Skeletal muscle satellite cell (primary cell): ENCODE data around the gene FTO.

ENCODE experiments used
- H3K27me3 ChIP-seq: 2 replicates; pipeline ENCODE4 v1.7.0; 2013; ENCODE audit warnings: low read length; ENCODE audit not compliant: control insufficient read depth, insufficient read depth
- H3K36me3 ChIP-seq: 2 replicates; pipeline ENCODE4 v1.7.0; 2013; ENCODE audit warnings: mild to moderate bottlenecking, control low read depth, low read length; ENCODE audit not compliant: insufficient read depth
- H3K4me1 ChIP-seq: 2 replicates; pipeline ENCODE4 v1.7.0; 2013; ENCODE audit warnings: low read length; ENCODE audit not compliant: control insufficient read depth, insufficient read depth
- H3K4me2 ChIP-seq: 2 replicates; pipeline ENCODE4 v1.7.0; 2013; ENCODE audit warnings: mild to moderate bottlenecking, low read length
- H3K4me3 ChIP-seq: 2 replicates; pipeline ENCODE4 v1.7.0; 2013; ENCODE audit warnings: low read length
- H3K9ac ChIP-seq: 2 replicates; pipeline ENCODE4 v1.7.0; 2013; ENCODE audit warnings: mild to moderate bottlenecking, low read depth, low read length, moderate library complexity
- H3K9me3 ChIP-seq: replicated peaks from 2 replicates; pipeline ENCODE4 v1.7.0; 2013; ENCODE audit warnings: mild to moderate bottlenecking, control low read depth, low read length

The FTO gene

DNA sequence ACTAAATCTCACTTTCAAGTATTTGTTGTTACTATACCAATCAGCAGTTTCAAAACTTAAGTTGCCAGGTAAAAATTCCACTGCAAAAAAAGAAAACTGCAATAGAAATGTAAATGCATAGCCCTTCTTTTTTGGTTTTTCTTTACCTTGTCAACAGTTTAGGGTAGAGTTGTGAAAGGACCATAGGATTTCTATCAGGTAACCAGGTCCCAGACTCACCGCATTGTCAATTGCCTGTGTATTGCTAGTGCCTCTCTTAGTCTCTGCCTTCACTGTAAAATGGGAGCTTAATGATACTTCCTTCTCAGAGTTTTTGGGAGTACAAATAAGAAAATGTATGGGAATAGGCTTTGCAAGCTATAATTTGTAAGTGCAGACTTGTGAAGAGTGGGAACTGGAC, 145.0 kb downstream of the FTO start:
- Histone ChIP-seq H3K27me3 (no peaks in the 10 kb centered on the region), H3K9me3 (no peaks in the 10 kb centered on the region), H3K4me2 (no peak overlapping the region), H3K9ac (no peak overlapping the region), H3K36me3 (no peaks in the 10 kb centered on the region), H3K4me3 (no peak overlapping the region), H3K4me1 (no peaks in the 10 kb centered on the region)

DNA sequence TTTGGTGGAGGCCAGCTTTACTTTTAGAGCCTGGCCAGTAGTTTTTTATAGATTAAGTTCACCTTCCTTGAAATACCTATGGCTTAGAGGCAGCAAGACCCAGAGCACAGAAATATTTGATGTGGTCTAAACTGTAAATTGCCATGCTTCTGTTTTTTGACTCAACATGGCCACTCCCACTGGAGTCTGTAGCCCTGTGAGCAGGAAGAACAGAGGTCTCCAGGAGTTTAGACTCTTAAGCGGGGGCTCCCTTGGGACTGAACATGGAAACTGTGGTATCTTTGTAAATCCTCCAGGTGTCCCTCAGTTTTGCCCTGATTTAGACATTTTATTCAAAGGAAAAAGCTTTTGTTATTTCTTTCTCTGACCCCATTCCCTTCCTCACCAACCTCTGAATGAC, 145.6 kb downstream of the FTO start:
- Histone ChIP-seq H3K36me3 (no peaks in the 10 kb centered on the region), H3K4me2 (no peak overlapping the region), H3K9ac (no peak overlapping the region), H3K4me1 (no peaks in the 10 kb centered on the region), H3K4me3 (no peak overlapping the region), H3K27me3 (no peaks in the 10 kb centered on the region), H3K9me3 (no peaks in the 10 kb centered on the region)

DNA sequence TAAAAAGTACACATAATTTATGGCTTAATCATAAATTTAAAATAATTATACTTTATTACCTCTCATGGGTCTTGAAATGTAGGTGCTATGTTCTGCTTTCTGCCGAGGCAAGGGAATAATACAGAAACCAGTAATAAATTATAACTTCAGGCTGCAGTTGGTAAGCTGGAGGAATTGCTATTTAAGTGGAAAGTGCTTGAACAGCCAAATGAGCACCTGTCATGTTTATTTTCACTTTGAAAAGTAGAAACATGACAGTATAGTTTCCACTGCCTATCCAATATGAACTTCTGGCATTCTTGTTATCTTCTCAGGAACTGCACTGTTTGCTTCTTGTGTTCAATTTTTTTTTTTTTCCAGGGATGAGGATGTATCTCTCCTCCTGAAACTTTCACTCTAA, 146.0 kb downstream of the FTO start:
- Histone ChIP-seq H3K9ac (no peak overlapping the region), H3K4me3 (no peak overlapping the region), H3K4me1 (no peaks in the 10 kb centered on the region), H3K36me3 (no peaks in the 10 kb centered on the region), H3K27me3 (no peaks in the 10 kb centered on the region), H3K9me3 (no peaks in the 10 kb centered on the region), H3K4me2 (no peak overlapping the region)

DNA sequence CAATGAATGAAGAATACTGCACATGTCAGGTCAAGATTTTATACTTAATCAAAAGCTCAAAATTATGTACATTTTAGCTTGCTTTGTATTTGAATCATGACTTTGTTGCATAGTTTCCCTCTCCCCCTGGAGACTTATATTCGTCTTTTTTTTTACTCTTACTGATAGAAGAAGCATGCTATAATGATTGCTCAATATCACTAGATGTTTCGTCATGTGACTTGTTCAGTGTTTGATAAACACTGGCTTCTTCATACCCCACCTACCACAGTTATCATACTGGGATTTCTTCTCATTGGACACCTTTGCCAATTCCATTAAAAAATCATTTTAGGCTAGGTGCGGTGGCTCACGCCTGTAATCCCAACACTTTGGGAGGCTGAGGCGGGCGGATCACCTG, 148.7 kb downstream of the FTO start:
- H3K9me3 ChIP-seq = no peaks in the 10 kb centered on the region
- no peaks in the 10 kb centered on the region for H3K36me3 ChIP-seq
- H3K9ac ChIP-seq = no peak overlapping the region
- H3K4me2 ChIP-seq = no peak overlapping the region
- no peaks in the 10 kb centered on the region for H3K27me3 ChIP-seq
- no peaks in the 10 kb centered on the region for H3K4me1 ChIP-seq
- no peak overlapping the region for H3K4me3 ChIP-seq

DNA sequence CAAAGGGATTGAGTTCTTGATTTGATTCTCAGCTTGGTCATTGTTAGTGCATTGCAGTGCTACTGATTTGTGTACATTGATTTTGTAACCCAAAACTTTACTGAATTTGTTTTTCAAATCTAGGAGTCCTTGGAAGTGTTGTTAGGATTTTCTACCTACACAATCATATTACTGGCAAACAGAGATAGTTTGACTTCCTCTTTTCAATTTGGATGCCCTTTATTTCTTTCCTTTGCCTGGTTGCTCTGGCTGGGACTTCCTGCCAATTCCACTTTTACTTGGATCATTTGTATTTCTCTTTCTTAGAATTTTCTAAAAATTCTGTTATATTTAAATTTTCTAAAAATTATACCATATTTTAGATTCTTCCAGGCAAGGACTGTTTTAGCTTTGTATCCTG, 151.1 kb downstream of the FTO start:
- Histone ChIP-seq H3K9me3 (no peaks in the 10 kb centered on the region), H3K4me2 (no peak overlapping the region), H3K4me1 (no peaks in the 10 kb centered on the region), H3K4me3 (no peak overlapping the region), H3K36me3 (no peaks in the 10 kb centered on the region), H3K9ac (no peak overlapping the region), H3K27me3 (no peaks in the 10 kb centered on the region)

DNA sequence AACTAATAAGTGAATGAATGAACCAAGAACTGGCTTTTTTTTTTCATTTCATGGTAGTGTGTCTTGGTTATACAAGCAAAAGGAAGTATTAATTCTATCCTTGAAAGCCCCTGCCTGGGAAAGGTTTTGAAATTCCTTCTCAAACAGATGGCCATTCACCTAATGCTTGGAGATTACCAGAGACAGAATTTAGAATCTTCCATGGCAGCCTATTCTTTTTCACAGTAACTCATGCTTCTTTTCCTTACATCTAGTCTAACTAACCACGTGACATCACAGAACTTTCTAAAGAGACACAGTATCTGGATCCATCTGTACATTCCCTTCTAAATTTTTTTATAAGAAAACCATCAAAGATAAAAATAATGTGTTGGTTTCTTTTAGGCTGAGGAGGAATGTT, 151.6 kb downstream of the FTO start:
- H3K36me3 ChIP-seq = no peaks in the 10 kb centered on the region
- H3K9me3 ChIP-seq = no peaks in the 10 kb centered on the region
- H3K9ac ChIP-seq = no peak overlapping the region
- no peaks in the 10 kb centered on the region for H3K27me3 ChIP-seq
- H3K4me1 ChIP-seq = no peaks in the 10 kb centered on the region
- no peak overlapping the region for H3K4me3 ChIP-seq
- no peak overlapping the region for H3K4me2 ChIP-seq

DNA sequence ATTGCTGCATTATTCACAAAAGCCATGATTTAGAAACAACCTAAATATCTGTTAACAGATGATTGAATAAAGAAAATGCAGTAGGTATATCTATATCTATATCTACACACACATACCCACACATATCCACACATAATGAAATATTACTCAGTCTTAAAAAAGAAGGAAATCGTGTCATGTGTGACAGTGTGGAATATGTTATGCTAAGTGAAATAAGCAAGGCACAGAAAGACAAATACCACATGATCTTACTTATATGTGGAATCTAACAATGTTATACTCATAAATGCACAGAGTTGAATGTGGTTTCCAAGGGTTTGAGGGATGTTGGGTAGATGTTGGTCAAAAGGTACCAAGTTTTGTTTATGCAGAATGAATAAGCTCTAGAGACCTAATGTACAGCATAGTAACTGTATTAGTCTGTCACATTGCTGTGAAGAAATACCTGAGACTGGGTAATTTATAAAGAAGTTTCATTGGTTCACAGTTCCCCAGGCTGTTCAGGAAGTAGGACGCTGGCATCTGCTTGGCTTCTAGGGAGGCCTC, 156.1 kb downstream of the FTO start:
- Histone ChIP-seq H3K9ac (no peak overlapping the region), H3K36me3 (no peaks in the 10 kb centered on the region), H3K4me3 (no peak overlapping the region), H3K27me3 (no peaks in the 10 kb centered on the region), H3K4me2 (no peak overlapping the region), H3K9me3 (no peaks in the 10 kb centered on the region), H3K4me1 (peaks cover 10% of the 10 kb centered on the region)

DNA sequence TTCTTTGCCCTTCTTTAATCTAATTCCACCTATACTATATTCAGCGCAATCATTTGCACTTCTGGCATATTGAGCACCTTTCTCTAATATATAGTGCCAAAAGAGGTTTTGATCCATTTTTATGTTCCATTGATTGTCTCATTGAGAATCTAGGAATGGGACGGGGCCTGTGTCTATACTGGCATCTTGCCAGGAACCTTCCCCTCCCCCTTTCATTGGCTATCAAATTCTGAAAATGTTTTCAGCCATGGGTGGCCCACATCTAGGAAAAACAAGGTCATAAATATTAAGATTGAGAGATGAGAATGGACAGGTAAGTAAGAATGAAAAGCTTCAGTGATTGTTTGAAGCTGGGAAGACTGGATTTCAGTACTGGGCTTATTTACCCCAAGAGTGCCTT, 159.9 kb downstream of the FTO start:
- H3K36me3 ChIP-seq = no peaks in the 10 kb centered on the region
- peaks cover 19% of the 10 kb centered on the region for H3K4me1 ChIP-seq
- H3K4me2 ChIP-seq = no peak overlapping the region
- H3K27me3 ChIP-seq = no peaks in the 10 kb centered on the region
- no peaks in the 10 kb centered on the region for H3K9me3 ChIP-seq
- no peak overlapping the region for H3K4me3 ChIP-seq
- H3K9ac ChIP-seq = no peak overlapping the region

DNA sequence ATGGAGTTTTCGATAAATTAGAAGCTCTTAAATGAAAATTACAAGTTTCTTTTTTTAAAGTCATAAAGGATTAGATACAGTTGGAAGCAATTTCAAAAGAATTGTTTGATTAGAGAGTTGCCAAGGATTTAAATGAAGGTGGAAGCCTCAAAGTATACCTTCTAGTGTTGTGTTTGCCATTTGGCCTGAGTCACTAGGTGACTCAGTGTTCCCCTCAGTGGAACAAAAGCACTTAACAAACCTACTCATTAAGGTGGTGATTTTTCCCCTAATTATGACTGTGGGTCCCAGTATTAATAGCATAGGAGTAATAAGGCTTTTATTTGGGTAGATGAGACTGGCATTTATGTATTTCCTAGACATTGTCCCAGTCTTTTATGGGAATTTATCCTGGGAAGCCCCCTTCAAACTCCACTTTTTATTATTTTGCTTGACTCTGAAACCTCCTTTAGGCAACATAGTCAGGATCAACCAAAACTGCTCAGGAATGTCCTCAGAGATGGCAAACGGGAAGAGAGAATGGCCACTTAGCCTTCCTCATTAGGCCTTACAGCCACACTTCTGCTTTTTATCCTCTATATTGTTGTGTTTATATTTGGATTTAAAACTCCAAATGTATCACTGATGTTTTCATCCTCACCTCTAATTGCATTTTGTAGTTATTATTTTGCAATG, 161.0 kb downstream of the FTO start:
- H3K4me2 ChIP-seq = no peak overlapping the region
- no peak overlapping the region for H3K4me3 ChIP-seq
- H3K9ac ChIP-seq = no peak overlapping the region
- H3K27me3 ChIP-seq = no peaks in the 10 kb centered on the region
- no peaks in the 10 kb centered on the region for H3K36me3 ChIP-seq
- peaks cover 19% of the 10 kb centered on the region for H3K4me1 ChIP-seq
- no peaks in the 10 kb centered on the region for H3K9me3 ChIP-seq

DNA sequence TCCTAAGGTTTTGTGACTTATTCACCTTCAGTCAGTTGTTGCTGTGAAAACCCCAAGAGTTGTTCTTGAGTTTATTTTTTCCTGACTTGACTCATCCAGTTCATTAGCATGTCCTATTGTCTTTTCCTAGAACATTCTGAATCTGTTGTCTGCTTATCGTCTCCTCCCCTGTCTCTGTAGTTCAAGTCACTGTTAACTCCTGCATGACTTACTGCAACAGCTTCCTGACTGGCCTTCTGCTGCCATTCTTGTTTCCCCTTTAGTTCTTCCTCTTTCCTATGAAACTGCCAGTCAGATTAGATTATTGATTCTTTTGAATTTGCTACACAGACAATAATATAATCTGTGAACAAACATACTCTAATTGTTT, 161.5 kb downstream of the FTO start:
- no peak overlapping the region for H3K4me2 ChIP-seq

DNA sequence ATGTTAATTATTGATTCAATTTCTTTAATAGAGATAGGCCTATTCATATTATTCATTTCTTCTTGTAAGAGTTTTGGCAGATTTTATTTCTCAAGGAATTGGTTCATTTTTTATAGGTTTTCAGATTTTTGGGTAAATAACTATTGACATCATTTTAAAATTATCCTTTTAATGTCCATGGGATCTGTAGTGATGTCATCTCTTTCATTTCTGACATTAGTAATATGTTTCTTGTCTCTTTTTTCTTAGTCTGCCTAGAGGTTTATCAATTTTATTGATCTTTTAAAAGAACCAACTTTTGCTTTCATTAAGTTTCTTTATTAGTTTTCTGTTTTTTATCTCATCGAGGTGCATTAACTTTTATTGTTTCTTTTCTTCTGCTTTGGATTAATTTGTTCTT, 162.6 kb downstream of the FTO start:
- Histone ChIP-seq H3K4me1 (peaks cover 19% of the 10 kb centered on the region), H3K4me2 (no peak overlapping the region), H3K9ac (no peak overlapping the region), H3K36me3 (no peaks in the 10 kb centered on the region), H3K27me3 (no peaks in the 10 kb centered on the region), H3K9me3 (no peaks in the 10 kb centered on the region), H3K4me3 (no peak overlapping the region)

More for the DNA sequence above, 161.5 kb downstream of the FTO start:
- Histone ChIP-seq H3K9me3 (no peaks in the 10 kb centered on the region), H3K4me1 (peaks cover 19% of the 10 kb centered on the region), H3K27me3 (no peaks in the 10 kb centered on the region), H3K9ac (no peak overlapping the region), H3K4me3 (no peak overlapping the region), H3K36me3 (no peaks in the 10 kb centered on the region)

DNA sequence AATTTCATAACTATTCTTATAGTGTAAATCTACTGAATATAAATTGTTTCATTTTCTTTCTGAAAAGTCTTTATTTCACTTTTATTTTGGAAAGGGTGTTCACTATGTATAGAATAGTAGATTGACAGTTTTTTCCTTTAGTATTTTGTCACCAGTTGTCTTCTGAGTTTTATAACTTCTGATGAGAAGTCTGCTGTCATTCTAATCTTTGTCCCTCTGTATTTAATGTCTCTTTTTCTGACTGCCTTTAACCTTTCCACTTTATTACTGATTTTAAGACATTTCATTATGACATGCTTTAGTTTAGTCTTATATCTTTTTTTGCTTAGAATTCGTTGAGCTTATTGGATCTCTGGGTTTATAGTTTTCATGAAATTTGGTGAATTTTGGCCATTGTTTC, 166.9 kb downstream of the FTO start:
- Histone ChIP-seq H3K36me3 (peaks cover 4% of the 10 kb centered on the region), H3K4me3 (no peak overlapping the region), H3K4me2 (no peak overlapping the region), H3K4me1 (peaks cover 15% of the 10 kb centered on the region), H3K27me3 (no peaks in the 10 kb centered on the region), H3K9ac (no peak overlapping the region), H3K9me3 (no peaks in the 10 kb centered on the region)
